Measurements from ENCODE around the gene SPTLC2. TPM values are rescaled to one million over a fixed set of nuclear protein-coding genes. Genes with fewer than 3 reads are reported as not detected.
"Not testable (repeated sequence)": the region's sequence is repeated elsewhere in the genome, so short reads cannot be mapped to it uniquely, and the experiment has no call there.

SPTLC2 gene
- total RNA-seq, 1 experiment from 2014 or later, result 44.7 TPM

- intact Hi-C loops (cut with micrococcal nuclease), result no loop called here
- TF ChIP-seq ZFX (IDR thresholded peaks at IDR 0.05), result no peak
- H3K27ac ChIP-seq (ENCODE audit: low read depth, low read length), result no peak overlapping the region
- H3K4me3 ChIP-seq (replicated peaks in 1 of 2; ENCODE audit: low read depth in 1 of 2, low read length in 2 of 2), result no peak overlapping the region
- no peaks in the 10 kb centered on the region for H4K20me1 ChIP-seq (ENCODE audit: insufficient read depth)
- POLR2A ChIA-PET, result no interaction called here
- H3K4me1 ChIP-seq (ENCODE audit: control insufficient read depth in 1 of 2, insufficient read depth in 2 of 2, low read length in 2 of 2), result no peaks in the 10 kb centered on the region
- H3K9me2 ChIP-seq (ENCODE audit: insufficient read depth), result no peaks in the 10 kb centered on the region
- CTCF ChIA-PET, result no interaction called here
- ATAC-seq (no peak), DNase-seq (ENCODE audit: low read depth, low spot score) (no peak)
- H3K9ac ChIP-seq (ENCODE audit: low read length), result no peak overlapping the region
- no peaks in the 10 kb centered on the region for H3K36me3 ChIP-seq (ENCODE audit: control insufficient read depth in 1 of 2, insufficient read depth in 2 of 2, low read length in 2 of 2)
- H3K27me3 ChIP-seq (ENCODE audit: insufficient read depth, low read length), result no peaks in the 10 kb centered on the region
- no peaks in the 10 kb centered on the region for H3K9me3 ChIP-seq (ENCODE audit: control insufficient read depth in 1 of 2, insufficient read depth in 1 of 2, low read depth in 1 of 2, low read length in 2 of 2)
- H3K79me2 ChIP-seq (ENCODE audit: insufficient read depth, low read length), result no peaks in the 10 kb centered on the region; the same call in 1 of the 2 replicates
- no TSS peak for BruUV-seq (replicated peaks)
- no peak overlapping the region for H2AFZ ChIP-seq (ENCODE audit: low read depth, low read length, poor library complexity, severe bottlenecking)
- no peak overlapping the region for H3K4me2 ChIP-seq (ENCODE audit: low read length)
- RAD21 ChIA-PET (ENCODE audit: low non-redundant PET in 1 of 2, low total read pairs in 2 of 2, uncharacterized antibody in 2 of 2, unreplicated experiment in 2 of 2), result no interaction called here
Measured at GRCh38 chr14:77529213-77529612, 87.2 kb downstream of the SPTLC2 start.

- H4K20me1 ChIP-seq (ENCODE audit: insufficient read depth); H3K4me2 ChIP-seq (ENCODE audit: low read length); H3K4me1 ChIP-seq (ENCODE audit: control insufficient read depth in 1 of 2, insufficient read depth in 2 of 2, low read length in 2 of 2); DNase-seq (ENCODE audit: low read depth, low spot score); intact Hi-C loops (cut with micrococcal nuclease); H3K27ac ChIP-seq (ENCODE audit: low read depth, low read length); POLR2A ChIA-PET; H3K4me3 ChIP-seq (replicated peaks in 1 of 2; ENCODE audit: low read depth in 1 of 2, low read length in 2 of 2); H2AFZ ChIP-seq (ENCODE audit: low read depth, low read length, poor library complexity, severe bottlenecking); RAD21 ChIA-PET (ENCODE audit: low non-redundant PET in 1 of 2, low total read pairs in 2 of 2, uncharacterized antibody in 2 of 2, unreplicated experiment in 2 of 2); H3K79me2 ChIP-seq (ENCODE audit: insufficient read depth, low read length); ATAC-seq; H3K9me2 ChIP-seq (ENCODE audit: insufficient read depth); H3K36me3 ChIP-seq (ENCODE audit: control insufficient read depth in 1 of 2, insufficient read depth in 2 of 2, low read length in 2 of 2); BruUV-seq (replicated peaks); H3K27me3 ChIP-seq (ENCODE audit: insufficient read depth, low read length); H3K9ac ChIP-seq (ENCODE audit: low read length); CTCF ChIA-PET; H3K9me3 ChIP-seq (ENCODE audit: control insufficient read depth in 1 of 2, insufficient read depth in 1 of 2, low read depth in 1 of 2, low read length in 2 of 2): not testable (repeated sequence)
Measured at GRCh38 chr14:77528701-77529100, 87.7 kb downstream of the SPTLC2 start.

- DNase-seq (ENCODE audit: low read depth, low spot score) (no peak), ATAC-seq (no peak)
- no peaks in the 10 kb centered on the region for H3K27me3 ChIP-seq (ENCODE audit: insufficient read depth, low read length)
- no peaks in the 10 kb centered on the region for H3K4me1 ChIP-seq (ENCODE audit: control insufficient read depth in 1 of 2, insufficient read depth in 2 of 2, low read length in 2 of 2)
- H2AFZ ChIP-seq (ENCODE audit: low read depth, low read length, poor library complexity, severe bottlenecking), result no peak overlapping the region
- no peak overlapping the region for H3K4me3 ChIP-seq (replicated peaks in 1 of 2; ENCODE audit: low read depth in 1 of 2, low read length in 2 of 2)
- no peak overlapping the region for H3K27ac ChIP-seq (ENCODE audit: low read depth, low read length)
- BruUV-seq (replicated peaks), result no TSS peak
- no peaks in the 10 kb centered on the region for H3K9me2 ChIP-seq (ENCODE audit: insufficient read depth)
- no peaks in the 10 kb centered on the region for H3K36me3 ChIP-seq (ENCODE audit: control insufficient read depth in 1 of 2, insufficient read depth in 2 of 2, low read length in 2 of 2)
- H3K9ac ChIP-seq (ENCODE audit: low read length), result no peak overlapping the region
- H3K9me3 ChIP-seq (ENCODE audit: control insufficient read depth in 1 of 2, insufficient read depth in 1 of 2, low read depth in 1 of 2, low read length in 2 of 2), result no peaks in the 10 kb centered on the region
- RAD21 ChIA-PET (ENCODE audit: low non-redundant PET in 1 of 2, low total read pairs in 2 of 2, uncharacterized antibody in 2 of 2, unreplicated experiment in 2 of 2), result no interaction called here
- intact Hi-C loops (cut with micrococcal nuclease), result no loop called here
- H3K4me2 ChIP-seq (ENCODE audit: low read length), result no peak overlapping the region
- no peaks in the 10 kb centered on the region; the same call in 1 of the 2 replicates for H3K79me2 ChIP-seq (ENCODE audit: insufficient read depth, low read length)
- POLR2A ChIA-PET, result no interaction called here
- H4K20me1 ChIP-seq (ENCODE audit: insufficient read depth), result no peaks in the 10 kb centered on the region
- CTCF ChIA-PET, result no interaction called here
- no peak for TF ChIP-seq SIN3A (IDR thresholded peaks at IDR 0.05; ENCODE audit: low read depth)
- no peak for TF ChIP-seq ZFX (IDR thresholded peaks at IDR 0.05)
- no peak for TF ChIP-seq ELF1 (IDR thresholded peaks at IDR 0.05; ENCODE audit: borderline replicate concordance, low read depth)
- no peak for TF ChIP-seq FOSL1 (IDR thresholded peaks at IDR 0.05; ENCODE audit: low read depth)
- TF ChIP-seq CBX3 (IDR thresholded peaks at IDR 0.05; ENCODE audit: low read depth), result no peak
- no peak for TF ChIP-seq EGR1 (IDR thresholded peaks at IDR 0.05; ENCODE audit: low read depth)
- TF ChIP-seq RAD21 (IDR thresholded peaks at IDR 0.05; ENCODE audit: low read depth), result no peak
- no peak for TF ChIP-seq ZNF274 (IDR thresholded peaks at IDR 0.05; ENCODE audit: low read depth, low read length)
- no peak for TF ChIP-seq CTCF (IDR thresholded peaks at IDR 0.05 in 2 of 3, conservative IDR thresholded peaks at IDR 0.05 in 1 of 3; ENCODE audit: borderline replicate concordance in 1 of 3, insufficient read depth in 1 of 3, low read depth in 2 of 3, low read length in 2 of 3)
- TF ChIP-seq EZH2 (IDR thresholded peaks at IDR 0.05), result no peak
- no peak for TF ChIP-seq SP1 (IDR thresholded peaks at IDR 0.05; ENCODE audit: low read depth)
- no peak for TF ChIP-seq POLR2A (IDR thresholded peaks at IDR 0.05; ENCODE audit: borderline replicate concordance, extremely low read depth, insufficient read depth, insufficient read length)
Measured at GRCh38 chr14:77526266-77526665, 90.2 kb downstream of the SPTLC2 start.
